Measurements from ENCODE around the gene PKNOX2.

Gene PKNOX2

GRCh38 chr11:125146232-125146631, 18.3 kb upstream of the PKNOX2 start:
- no peak overlapping the region for H3K27ac ChIP-seq (replicated peaks)
- H3K27me3 ChIP-seq (ENCODE audit: insufficient read depth, poor library complexity, severe bottlenecking) = no peaks in the 10 kb centered on the region
- TF ChIP-seq GABPA (IDR thresholded peaks at IDR 0.05; ENCODE audit: low read depth) (no peak), POLR2AphosphoS5 (IDR thresholded peaks at IDR 0.05; ENCODE audit: low read depth) (no peak), SPI1 (IDR thresholded peaks at IDR 0.05; ENCODE audit: borderline replicate concordance, low read depth) (no peak), CTCF (IDR thresholded peaks at IDR 0.05; ENCODE audit: insufficient read depth, low read length) (no peak), REST (IDR thresholded peaks at IDR 0.05; ENCODE audit: insufficient replicate concordance, low read depth) (no peak)
- no peak for DNase-seq (ENCODE audit: low read depth in 1 of 2, low spot score in 1 of 2)
- no peak overlapping the region for H3K4me3 ChIP-seq (replicated peaks; ENCODE audit: insufficient read depth, low read length)

DNA sequence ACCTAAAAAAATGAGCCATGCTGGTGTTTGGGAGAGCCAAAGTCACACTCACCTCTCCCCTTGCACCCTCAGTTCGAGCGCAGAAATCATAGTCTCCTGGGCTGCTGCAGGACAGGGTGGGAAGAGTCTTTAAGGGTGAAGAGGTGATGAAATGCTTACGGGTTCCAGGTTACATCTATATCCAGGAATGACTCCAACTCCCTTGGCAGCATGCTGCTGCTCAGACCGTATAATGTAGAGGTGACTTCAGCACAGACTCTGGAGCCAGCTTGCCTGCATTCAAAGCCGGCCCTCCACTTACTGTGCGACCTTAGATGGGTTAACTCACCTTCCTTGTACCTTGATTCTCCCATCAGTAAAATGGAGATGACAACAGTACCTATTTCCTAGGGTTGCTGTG, 17.3 kb upstream of the PKNOX2 start:
- DNase-seq (ENCODE audit: low read depth in 1 of 2, low spot score in 1 of 2) = no peak
- TF ChIP-seq POLR2AphosphoS5 (IDR thresholded peaks at IDR 0.05; ENCODE audit: low read depth) (no peak), GABPA (IDR thresholded peaks at IDR 0.05; ENCODE audit: low read depth) (no peak), SPI1 (IDR thresholded peaks at IDR 0.05; ENCODE audit: borderline replicate concordance, low read depth) (no peak), REST (IDR thresholded peaks at IDR 0.05; ENCODE audit: insufficient replicate concordance, low read depth) (no peak), CTCF (IDR thresholded peaks at IDR 0.05; ENCODE audit: insufficient read depth, low read length) (no peak)
- Histone ChIP-seq H3K27me3 (ENCODE audit: insufficient read depth, poor library complexity, severe bottlenecking) (no peaks in the 10 kb centered on the region), H3K4me3 (replicated peaks; ENCODE audit: insufficient read depth, low read length) (no peak overlapping the region), H3K27ac (replicated peaks) (no peak overlapping the region)

- no peak overlapping the region for H3K27ac ChIP-seq (replicated peaks)
- no peak for DNase-seq (ENCODE audit: low read depth in 1 of 2, low spot score in 1 of 2)
- no peak overlapping the region for H3K4me3 ChIP-seq (replicated peaks; ENCODE audit: insufficient read depth, low read length)
- TF ChIP-seq CTCF (IDR thresholded peaks at IDR 0.05; ENCODE audit: insufficient read depth, low read length) (no peak), REST (IDR thresholded peaks at IDR 0.05; ENCODE audit: insufficient replicate concordance, low read depth) (no peak), SPI1 (IDR thresholded peaks at IDR 0.05; ENCODE audit: borderline replicate concordance, low read depth) (no peak), GABPA (IDR thresholded peaks at IDR 0.05; ENCODE audit: low read depth) (no peak), POLR2AphosphoS5 (IDR thresholded peaks at IDR 0.05; ENCODE audit: low read depth) (no peak)
- no peaks in the 10 kb centered on the region for H3K27me3 ChIP-seq (ENCODE audit: insufficient read depth, poor library complexity, severe bottlenecking)
These were observed 16.5 kb upstream of the PKNOX2 start for GRCh38 chr11:125148011-125148410.
